HEK293T (cell line): ENCODE measurements around the gene CBL.

Experiments used
- CTCF ChIA-PET: fragments of 350-600 bp; formaldehyde crosslinking; extraction: SDS; loops from one replicate; lab custom pipeline; 2021; ENCODE audit warnings: antibody characterized with exemption, inconsistent platforms; lab: Yijun Ruan, JAX
- POLR2A ChIA-PET: fragments of 350-600 bp; formaldehyde crosslinking; extraction: SDS; loops from one replicate; lab custom pipeline; 2020; ENCODE audit warnings: antibody characterized with exemption, inconsistent platforms; lab: Yijun Ruan, JAX
- DNase-seq: peaks from one replicate; pipeline ENCODE4 v3.0.0; 2012; ENCODE audit warnings: mixed read lengths; ENCODE audit errors: extremely low spot score
- ARNT ChIP-seq: fragments of 450-650 bp; IDR thresholded peaks from 2 replicates; pipeline ENCODE4 v1.6.1; 2017; ENCODE audit warnings: mild to moderate bottlenecking
- BHLHE40 ChIP-seq: fragments of 450-650 bp; IDR thresholded peaks from 2 replicates; pipeline ENCODE4 v1.6.1; 2016; ENCODE audit warnings: mild to moderate bottlenecking, moderate library complexity, borderline replicate concordance
- CTBP1 ChIP-seq: fragments of 450-650 bp; IDR thresholded peaks from 2 replicates; pipeline ENCODE4 v1.6.1; 2016; ENCODE audit warnings: borderline replicate concordance
- ELF4 ChIP-seq: fragments of 450-650 bp; IDR thresholded peaks from 2 replicates; pipeline ENCODE4 v1.6.1; 2017; ENCODE audit warnings: antibody characterized with exemption
- FOXA1 ChIP-seq: fragments of 450-650 bp; IDR thresholded peaks from 2 replicates; pipeline ENCODE4 v1.6.1; 2016; ENCODE audit warnings: mild to moderate bottlenecking
- FOXK2 ChIP-seq: fragments of 450-650 bp; IDR thresholded peaks from 2 replicates; pipeline ENCODE4 v1.6.1; 2016; ENCODE audit warnings: mild to moderate bottlenecking
- FOXM1 ChIP-seq: fragments of 450-650 bp; IDR thresholded peaks from 2 replicates; pipeline ENCODE4 v1.6.1; 2017; ENCODE audit warnings: mild to moderate bottlenecking, borderline replicate concordance
- HDGF ChIP-seq: fragments of 450-650 bp; IDR thresholded peaks from 2 replicates; pipeline ENCODE4 v1.6.1; 2017; ENCODE audit warnings: antibody characterized with exemption, borderline replicate concordance
- L3MBTL2 ChIP-seq: fragments of 450-650 bp; conservative IDR thresholded peaks from 2 replicates; pipeline ENCODE4 v1.6.1; 2016; ENCODE audit warnings: mild to moderate bottlenecking
- LEF1 ChIP-seq: fragments of 450-650 bp; IDR thresholded peaks from 2 replicates; pipeline ENCODE4 v1.6.1; 2017; ENCODE audit warnings: mild to moderate bottlenecking, borderline replicate concordance
- PKNOX1 ChIP-seq: fragments of 450-650 bp; IDR thresholded peaks from 2 replicates; pipeline ENCODE4 v1.6.1; 2016
- SP1 ChIP-seq: fragments of 450-650 bp; IDR thresholded peaks from 2 replicates; pipeline ENCODE4 v1.6.1; 2017
- SUZ12 ChIP-seq: fragments of 450-650 bp; IDR thresholded peaks from 2 replicates; pipeline ENCODE4 v1.6.1; 2016; ENCODE audit warnings: mild to moderate bottlenecking
- TARDBP ChIP-seq: fragments of 450-650 bp; IDR thresholded peaks from 2 replicates; pipeline ENCODE4 v1.6.1; 2016
- ZNF384 ChIP-seq: fragments of 450-650 bp; IDR thresholded peaks from 2 replicates; pipeline ENCODE4 v1.6.1; 2016

CBL gene

GRCh38 chr11:119355091-119355843, 149.1 kb downstream of the CBL start:
- POLR2A ChIA-PET, result no interaction called here
- TF ChIP-seq PKNOX1, result no peak
- TF ChIP-seq FOXK2, result no peak
- no peak for DNase-seq
- CTCF ChIA-PET, result interaction anchor here (0.6 to 1.8 kb wide), 4 partner anchors 9 to 121 kb away, joined by 3 to 8 read pairs (median 4); no protein-coding TSS in a partner anchor

- no peak for DNase-seq
These were observed 150.4 kb downstream of the CBL start for GRCh38 chr11:119356349-119357031.

DNA sequence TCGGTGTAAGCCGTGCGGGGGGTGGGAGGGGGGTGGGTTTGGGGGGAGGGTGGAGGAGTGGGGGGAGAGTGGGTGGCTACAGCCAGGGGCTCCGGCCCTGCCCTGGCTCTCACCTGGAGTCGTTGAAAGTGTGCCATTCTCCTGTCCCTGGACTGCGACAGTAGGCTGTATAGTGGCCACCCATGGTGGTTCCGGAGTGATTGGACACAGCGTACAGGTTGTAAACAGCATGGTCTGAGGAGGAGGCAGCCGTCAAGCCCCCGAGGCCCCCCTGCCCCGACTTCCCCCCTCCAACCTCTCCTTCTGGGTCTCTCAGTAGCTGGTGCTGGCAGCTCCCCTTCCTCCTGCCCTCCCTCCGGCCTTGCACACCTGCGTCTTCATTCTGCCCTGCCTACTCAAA, 150.9 kb downstream of the CBL start:
- CTCF ChIA-PET, result interaction anchor here (0.6 kb wide), 1 partner anchor 142 kb away, joined by 3 read pairs; no protein-coding TSS in a partner anchor
- no peak for DNase-seq
- POLR2A ChIA-PET, result no interaction called here
- TF ChIP-seq ELF4 (no peak), SUZ12 (no peak), PKNOX1 (no peak), BHLHE40 (no peak), LEF1 (no peak), TARDBP (no peak), ARNT (no peak), FOXM1 (no peak), FOXA1 (no peak), ZNF384 (no peak)

More at GRCh38 chr11:119356349-119357031, 150.4 kb downstream of the CBL start:
- no peak for TF ChIP-seq HDGF
- TF ChIP-seq TARDBP, result no peak
- TF ChIP-seq PKNOX1, result no peak
- no peak for TF ChIP-seq LEF1
- TF ChIP-seq BHLHE40, result no peak
- TF ChIP-seq ELF4, result no peak
- TF ChIP-seq ZNF384, result no peak
- TF ChIP-seq L3MBTL2, result no peak
- no peak for TF ChIP-seq FOXK2
- TF ChIP-seq SP1, result no peak
- no peak for TF ChIP-seq CTBP1
- no peak for TF ChIP-seq FOXM1
- TF ChIP-seq ARNT, result no peak
- TF ChIP-seq SUZ12, result no peak
- ChIA-PET POLR2A (no interaction called here), CTCF (interaction anchor here (0.6 to 1.8 kb wide), 8 partner anchors 8 to 147 kb away, joined by 3 to 8 read pairs (median 4); no protein-coding TSS in a partner anchor)
